ENCODE results near the gene LRRC75A.

GRCh38 chr17:16465861-16466338, 26.1 kb downstream of the LRRC75A start:
- TF ChIP-seq, protein P1, sequence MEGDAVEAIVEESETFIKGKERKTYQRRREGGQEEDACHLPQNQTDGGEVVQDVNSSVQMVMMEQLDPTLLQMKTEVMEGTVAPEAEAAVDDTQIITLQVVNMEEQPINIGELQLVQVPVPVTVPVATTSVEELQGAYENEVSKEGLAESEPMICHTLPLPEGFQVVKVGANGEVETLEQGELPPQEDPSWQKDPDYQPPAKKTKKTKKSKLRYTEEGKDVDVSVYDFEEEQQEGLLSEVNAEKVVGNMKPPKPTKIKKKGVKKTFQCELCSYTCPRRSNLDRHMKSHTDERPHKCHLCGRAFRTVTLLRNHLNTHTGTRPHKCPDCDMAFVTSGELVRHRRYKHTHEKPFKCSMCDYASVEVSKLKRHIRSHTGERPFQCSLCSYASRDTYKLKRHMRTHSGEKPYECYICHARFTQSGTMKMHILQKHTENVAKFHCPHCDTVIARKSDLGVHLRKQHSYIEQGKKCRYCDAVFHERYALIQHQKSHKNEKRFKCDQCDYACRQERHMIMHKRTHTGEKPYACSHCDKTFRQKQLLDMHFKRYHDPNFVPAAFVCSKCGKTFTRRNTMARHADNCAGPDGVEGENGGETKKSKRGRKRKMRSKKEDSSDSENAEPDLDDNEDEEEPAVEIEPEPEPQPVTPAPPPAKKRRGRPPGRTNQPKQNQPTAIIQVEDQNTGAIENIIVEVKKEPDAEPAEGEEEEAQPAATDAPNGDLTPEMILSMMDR (conservative IDR thresholded peaks at IDR 0.05; ENCODE audit: low read depth in 2 of 2), result no peak
- TF ChIP-seq EZH2 (IDR thresholded peaks at IDR 0.05; ENCODE audit: low read depth, unreplicated experiment) (no peak), POLR2AphosphoS5 (IDR thresholded peaks at IDR 0.05; ENCODE audit: low read depth) (no peak), CREB1 (CRISPR knock-in tag; IDR thresholded peaks at IDR 0.05; ENCODE audit: low read depth) (no peak), EZH2phosphoT487 (IDR thresholded peaks at IDR 0.05; ENCODE audit: unreplicated experiment) (no peak), NANOG (IDR thresholded peaks at IDR 0.05; ENCODE audit: borderline replicate concordance) (no peak), REST (IDR thresholded peaks at IDR 0.05; ENCODE audit: unreplicated experiment) (no peak), ZNF114 (CRISPR knock-in tag; IDR thresholded peaks at IDR 0.05) (no peak), ETS1 (IDR thresholded peaks at IDR 0.05) (no peak), JUNB (IDR thresholded peaks at IDR 0.05; ENCODE audit: unreplicated experiment) (no peak), ZNF331 (CRISPR knock-in tag; IDR thresholded peaks at IDR 0.05; ENCODE audit: low read depth) (no peak)
